NCI-H2107 treated with DMSO at 0.1 percent for 48 hours (cell line): ENCODE measurements around the gene HSD11B2.

ENCODE experiments used
- DNase-seq: peaks from one replicate; lab custom pipeline; 2025; ENCODE audit not compliant: unreplicated experiment; lab: John Stamatoyannopoulos, UW

HSD11B2 gene

GRCh38 chr16:67470359-67470758 lies 39.4 kb downstream of the HSD11B2 start:
- no peak for DNase-seq

- DNase-seq, result no peak
Measured at GRCh38 chr16:67471758-67472384, 41.0 kb downstream of the HSD11B2 start.

- DNase-seq, result no peak
Measured at GRCh38 chr16:67474551-67475455, 43.9 kb downstream of the HSD11B2 start.

GRCh38 chr16:67477960-67478554 lies 47.1 kb downstream of the HSD11B2 start:
- DNase-seq, result no peak

GRCh38 chr16:67480833-67481560 lies 50.1 kb downstream of the HSD11B2 start, which contains the start of gene ATP6V0D1:
Gene ATP6V0D1, minus strand, starts transcription at chr16:67481157. Its CDS starts 71 bp downstream, at chr16:67481086.
- peak; percentile 83 for DNase-seq

DNA sequence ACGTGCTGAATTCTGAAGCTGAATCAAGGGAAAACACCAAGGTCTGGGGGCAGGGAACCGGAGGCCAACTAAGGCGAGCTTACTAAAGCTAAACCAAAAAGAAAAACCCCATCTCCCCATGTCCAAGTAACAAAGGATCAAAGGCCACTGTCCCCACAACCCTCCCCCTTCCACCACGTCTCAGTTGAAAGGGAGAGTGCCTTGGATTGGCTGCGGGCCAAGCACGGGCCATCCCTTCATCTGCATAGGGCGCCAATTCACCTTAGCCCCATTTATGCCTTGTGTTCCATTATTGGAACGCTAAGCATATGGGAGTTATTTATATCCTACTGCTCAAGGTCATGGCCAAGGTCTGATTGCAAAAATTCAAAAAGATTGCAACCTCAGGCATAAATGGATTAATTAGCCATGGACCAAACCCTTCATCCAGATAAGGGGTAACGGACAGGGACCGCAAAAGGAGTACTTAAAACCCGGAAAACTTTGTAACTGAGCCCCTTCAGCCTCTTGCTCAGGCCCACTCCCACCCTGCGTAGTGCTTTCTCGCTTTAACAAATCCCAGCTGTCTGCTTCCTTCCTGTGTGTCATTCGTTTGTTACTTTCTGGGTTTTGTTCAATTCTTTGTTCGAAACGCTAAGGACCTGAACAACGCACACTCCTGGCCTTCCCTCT lies 50.8 kb downstream of the HSD11B2 start:
- peak; percentile 63 for DNase-seq

- no peak for DNase-seq
Measured at GRCh38 chr16:67482233-67482924, 51.5 kb downstream of the HSD11B2 start.

DNA sequence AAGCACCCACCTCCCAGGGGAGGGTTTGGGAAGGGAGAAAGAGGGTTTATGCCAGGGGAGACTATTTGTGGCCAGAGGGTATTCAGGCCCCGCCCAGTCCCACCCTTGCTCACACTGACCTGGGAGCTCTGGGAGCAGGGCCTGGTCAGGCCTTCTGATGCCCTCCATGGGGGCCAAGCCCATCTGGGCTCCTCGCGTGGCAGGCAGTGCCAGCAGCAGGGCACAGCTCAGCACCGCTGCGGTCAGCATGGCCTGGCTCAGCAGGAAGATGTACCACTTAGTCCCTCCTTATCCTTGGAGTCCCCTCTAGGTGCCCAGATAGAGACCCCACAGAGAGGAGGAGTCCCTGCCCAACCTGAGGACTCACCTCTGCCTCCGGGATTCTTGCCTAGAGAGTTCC lies 52.2 kb downstream of the HSD11B2 start, which contains the start of gene AGRP:
Gene AGRP (minus strand): TSS at position 398 of the 400 bp plus-strand sequence. CDS start 149 bp downstream, at position 249.
- no peak for DNase-seq

GRCh38 chr16:67483731-67484525 lies 53.0 kb downstream of the HSD11B2 start:
- no peak for DNase-seq

GRCh38 chr16:67486805-67487204 lies 55.9 kb downstream of the HSD11B2 start:
- no peak for DNase-seq
